ENCODE measurements around the gene XYLT1. TPM values are rescaled to one million over a fixed set of nuclear protein-coding genes. Genes with fewer than 3 reads are reported as not detected.

The XYLT1 gene
- polyA plus RNA-seq, 1 of the 3 experiments (the other 2 are of a cell fraction), result 17.6 TPM

- no peaks in the 10 kb centered on the region for H3K9me3 ChIP-seq
- H3K4me1 ChIP-seq (ENCODE audit: control insufficient read depth in 1 of 2, insufficient read depth in 2 of 2, low read depth in 1 of 2, low read length in 1 of 2), result peaks cover 0 to 4% of the 10 kb centered on the region in 2 experiments; a peak in 1 of 4 replicates
- H3K36me3 ChIP-seq (replicated peaks in 1 of 2; ENCODE audit: control insufficient read depth in 1 of 2, insufficient read depth in 2 of 2, low read length in 1 of 2), result peaks cover 18 to 72% of the 10 kb centered on the region in 2 experiments
- peaks cover 27% of the 10 kb centered on the region for H3F3A ChIP-seq (replicated peaks; ENCODE audit: insufficient read depth)
- POLR2A ChIA-PET, result no interaction called here
- no peak overlapping the region for H2AFZ ChIP-seq (ENCODE audit: low read depth)
- peaks cover 64% of the 10 kb centered on the region for H3K79me2 ChIP-seq (ENCODE audit: insufficient read depth)
- peaks cover 99% of the 10 kb centered on the region for H4K20me1 ChIP-seq (ENCODE audit: insufficient read depth)
- no peak overlapping the region for H3K4me2 ChIP-seq
- TF ChIP-seq GABPA (IDR thresholded peaks at IDR 0.05; ENCODE audit: low read depth), result no peak
- TF ChIP-seq MEF2A (IDR thresholded peaks at IDR 0.05; ENCODE audit: borderline replicate concordance, low read depth), result no peak
- TF ChIP-seq RAD21 (IDR thresholded peaks at IDR 0.05; ENCODE audit: low read length), result no peak
- no peak for TF ChIP-seq EP300 (IDR thresholded peaks at IDR 0.05; ENCODE audit: borderline replicate concordance in 1 of 2, low read depth in 1 of 2, low read length in 1 of 2)
- no peak for TF ChIP-seq RCOR1 (IDR thresholded peaks at IDR 0.05; ENCODE audit: low read length)
- TF ChIP-seq USF2 (IDR thresholded peaks at IDR 0.05; ENCODE audit: borderline replicate concordance, low read depth, low read length), result no peak
- TF ChIP-seq ZBTB33 (IDR thresholded peaks at IDR 0.05; ENCODE audit: borderline replicate concordance, low read depth), result no peak
- TF ChIP-seq PBX3 (IDR thresholded peaks at IDR 0.05), result no peak
- no peak for TF ChIP-seq NFIC (IDR thresholded peaks at IDR 0.05; ENCODE audit: borderline replicate concordance)
- CTCF ChIA-PET, result interaction anchor here (1.6 kb wide), 1 partner anchor 20 kb away, joined by 5 read pairs; no protein-coding TSS in a partner anchor
- H3K4me3 ChIP-seq (ENCODE audit: low read depth in 2 of 2, low read length in 1 of 2), result no peak overlapping the region
- DNase-seq, result no peak
- H3K9ac ChIP-seq, result no peak overlapping the region
- no peak overlapping the region for H3K27ac ChIP-seq (ENCODE audit: low read depth in 2 of 2, low read length in 1 of 2)
- WGBS (ENCODE audit: low lambda C conversion rate), result 77% methylated on average over 6 of the region's 6 CpGs
- H3K9me2 ChIP-seq, result no peaks in the 10 kb centered on the region
- H3K27me3 ChIP-seq (ENCODE audit: insufficient read depth), result no peaks in the 10 kb centered on the region
Measured at GRCh38 chr16:17173281-17173680, 297.5 kb downstream of the XYLT1 start.

- ChIA-PET CTCF (no interaction called here), POLR2A (no interaction called here)
- no peak overlapping the region for H3K27ac ChIP-seq (ENCODE audit: low read depth in 2 of 2, low read length in 1 of 2)
- H3K9me2 ChIP-seq, result no peaks in the 10 kb centered on the region
- H4K20me1 ChIP-seq (ENCODE audit: insufficient read depth), result peaks cover 99% of the 10 kb centered on the region
- no peaks in the 10 kb centered on the region; a peak in 1 of 4 replicates for H3K4me1 ChIP-seq (ENCODE audit: control insufficient read depth in 1 of 2, insufficient read depth in 2 of 2, low read depth in 1 of 2, low read length in 1 of 2)
- peaks cover 58% of the 10 kb centered on the region for H3K79me2 ChIP-seq (ENCODE audit: insufficient read depth)
- H3K4me3 ChIP-seq (ENCODE audit: low read depth in 2 of 2, low read length in 1 of 2), result no peak overlapping the region
- no peak for DNase-seq
- no peaks in the 10 kb centered on the region for H3K27me3 ChIP-seq (ENCODE audit: insufficient read depth)
- no peak overlapping the region for H3K4me2 ChIP-seq
- peaks cover 22% of the 10 kb centered on the region for H3F3A ChIP-seq (replicated peaks; ENCODE audit: insufficient read depth)
- no peaks in the 10 kb centered on the region for H3K9me3 ChIP-seq
- H3K36me3 ChIP-seq (replicated peaks in 1 of 2; ENCODE audit: control insufficient read depth in 1 of 2, insufficient read depth in 2 of 2, low read length in 1 of 2), result peaks cover 20 to 77% of the 10 kb centered on the region in 2 experiments
- no peak overlapping the region for H2AFZ ChIP-seq (ENCODE audit: low read depth)
- no peak overlapping the region for H3K9ac ChIP-seq
- 71% methylated on average over 8 of the region's 8 CpGs for WGBS (ENCODE audit: low lambda C conversion rate)
- TF ChIP-seq ELF1 (IDR thresholded peaks at IDR 0.05), result no peak
- TF ChIP-seq NFIC (IDR thresholded peaks at IDR 0.05; ENCODE audit: borderline replicate concordance), result no peak
- no peak for TF ChIP-seq PBX3 (IDR thresholded peaks at IDR 0.05)
- no peak for TF ChIP-seq SIN3A (IDR thresholded peaks at IDR 0.05; ENCODE audit: borderline replicate concordance, low read depth, low read length)
- no peak for TF ChIP-seq MEF2A (IDR thresholded peaks at IDR 0.05; ENCODE audit: borderline replicate concordance, low read depth)
- TF ChIP-seq ZBTB33 (IDR thresholded peaks at IDR 0.05; ENCODE audit: borderline replicate concordance, low read depth), result no peak
- no peak for TF ChIP-seq REST (IDR thresholded peaks at IDR 0.05; ENCODE audit: low read depth, low read length)
- TF ChIP-seq RAD21 (IDR thresholded peaks at IDR 0.05; ENCODE audit: low read length), result no peak
Measured at GRCh38 chr16:17171250-17172143, 299.3 kb downstream of the XYLT1 start.

Data from SK-N-SH (cell line).